GM23338 (cell line): ENCODE measurements around the gene CEPT1. TPM values are rescaled to one million over a fixed set of nuclear protein-coding genes. Genes with fewer than 3 reads are reported as not detected.

Experiments
- ATAC-seq: fragments of 200-7000 bp; cut with Tn5 transposase; 3 replicates; pipeline ENCODE4 v1.9.1; 2020
- DNase-seq: peaks from one replicate; pipeline ENCODE4 v3.0.0-alpha.2; 2015; ENCODE audit warnings: low spot score
- H2AFZ ChIP-seq: fragments of 200-600 bp; sonication (generic); 2 replicates; pipeline ENCODE4 v1.8.0; 2016; ENCODE audit warnings: antibody characterized with exemption, mild to moderate bottlenecking, moderate library complexity
- H3F3A ChIP-seq: fragments of 200-600 bp; sonication (generic); replicated peaks from 2 replicates; pipeline ENCODE4 v1.8.0; 2017; ENCODE audit warnings: antibody characterized with exemption, mixed run types, low read depth
- H3K27ac ChIP-seq: fragments of 200-600 bp; sonication (generic); 2 replicates; pipeline ENCODE4 v1.6.1; 2016; ENCODE audit warnings: low read depth
- H3K27me3 ChIP-seq: fragments of 200-600 bp; sonication (generic); 2 replicates; pipeline ENCODE4 v1.8.0; 2016; ENCODE audit warnings: mild to moderate bottlenecking, mixed run types, moderate library complexity; ENCODE audit not compliant: insufficient read depth
- H3K36me3 ChIP-seq: fragments of 200-600 bp; sonication (generic); 2 replicates; pipeline ENCODE4 v1.8.0; 2016; ENCODE audit warnings: mild to moderate bottlenecking; ENCODE audit not compliant: insufficient read depth
- H3K4me1 ChIP-seq: fragments of 200-600 bp; sonication (generic); 2 replicates; pipeline ENCODE4 v1.8.0; 2016; ENCODE audit warnings: mild to moderate bottlenecking, moderate library complexity; ENCODE audit not compliant: insufficient read depth
- H3K4me2 ChIP-seq: fragments of 200-600 bp; sonication (generic); 2 replicates; pipeline ENCODE4 v1.7.1; 2017; ENCODE audit warnings: mixed run types
- H3K4me3 ChIP-seq: fragments of 200-600 bp; sonication (generic); 2 replicates; pipeline ENCODE4 v1.6.1; 2016; ENCODE audit warnings: mixed run types
- H3K79me2 ChIP-seq: fragments of 200-600 bp; sonication (generic); replicated peaks from 2 replicates; pipeline ENCODE4 v1.8.0; 2017; ENCODE audit warnings: mild to moderate bottlenecking; ENCODE audit not compliant: insufficient read depth
- H3K9me2 ChIP-seq: fragments of 200-600 bp; sonication (generic); 2 replicates; pipeline ENCODE4 v1.8.0; 2017; ENCODE audit not compliant: insufficient read depth
- H4K20me1 ChIP-seq: fragments of 200-600 bp; sonication (generic); replicated peaks from 2 replicates; pipeline ENCODE4 v1.8.0; 2017; ENCODE audit warnings: mild to moderate bottlenecking; ENCODE audit not compliant: insufficient read depth
- H3K27ac Mint-ChIP-seq: 2 replicates; pipeline ENCODE4 v1.8.0; 2020; ENCODE audit warnings: inconsistent platforms, mild to moderate bottlenecking, moderate library complexity, mixed read lengths
- H3K27me3 Mint-ChIP-seq: 3 replicates; pipeline ENCODE4 v1.8.0; 2022; ENCODE audit warnings: low read depth, mild to moderate bottlenecking, moderate library complexity, mixed read lengths, inconsistent platforms; ENCODE audit not compliant: insufficient read depth, poor library complexity
- H3K36me3 Mint-ChIP-seq: 3 replicates; pipeline ENCODE4 v1.8.0; 2021; ENCODE audit warnings: low read depth, mild to moderate bottlenecking, inconsistent platforms, moderate library complexity, mixed read lengths
- H3K4me1 Mint-ChIP-seq: 3 replicates; pipeline ENCODE4 v1.8.0; 2020; ENCODE audit warnings: mild to moderate bottlenecking, inconsistent platforms, mixed read lengths
- H3K4me3 Mint-ChIP-seq: 3 replicates; pipeline ENCODE4 v1.8.0; 2021; ENCODE audit warnings: moderate library complexity, mild to moderate bottlenecking, inconsistent platforms, mixed read lengths
- H3K9me3 Mint-ChIP-seq: 3 replicates; pipeline ENCODE4 v1.8.0; 2020; ENCODE audit warnings: moderate library complexity, mild to moderate bottlenecking, inconsistent platforms, mixed read lengths
- CREB1 ChIP-seq: fragments of 250-450 bp; sonication (Bioruptor Pico); IDR thresholded peaks from 2 replicates; pipeline ENCODE4 v1.5.0; 2020; ENCODE audit warnings: low read depth, mild to moderate bottlenecking, moderate library complexity
- EZH2 ChIP-seq: fragments of 200-600 bp; sonication (generic); IDR thresholded peaks from one replicate; pipeline ENCODE4 v1.8.0; 2017; ENCODE audit warnings: antibody characterized with exemption, mild to moderate bottlenecking, low read depth; ENCODE audit not compliant: unreplicated experiment
- EZH2phosphoT487 ChIP-seq: fragments of 200-600 bp; sonication (generic); IDR thresholded peaks from one replicate; pipeline ENCODE4 v1.8.1; 2018; ENCODE audit warnings: antibody characterized with exemption; ENCODE audit not compliant: unreplicated experiment
- JUNB ChIP-seq: IDR thresholded peaks from one replicate; pipeline ENCODE4 v1.6.1; 2016; ENCODE audit warnings: antibody characterized with exemption; ENCODE audit not compliant: unreplicated experiment
- NANOG ChIP-seq: IDR thresholded peaks from 2 replicates; pipeline ENCODE4 v1.6.1; 2016; ENCODE audit warnings: antibody characterized with exemption, borderline replicate concordance
- POLR2AphosphoS5 ChIP-seq: IDR thresholded peaks from 2 replicates; pipeline ENCODE4 v1.6.1; 2016; ENCODE audit warnings: antibody characterized with exemption, low read depth
- REST ChIP-seq: IDR thresholded peaks from one replicate; pipeline ENCODE4 v1.6.1; 2018; ENCODE audit warnings: antibody characterized with exemption; ENCODE audit not compliant: unreplicated experiment
- STAT1 ChIP-seq: IDR thresholded peaks from one replicate; pipeline ENCODE4 v1.6.1; 2016; ENCODE audit warnings: antibody characterized with exemption; ENCODE audit not compliant: unreplicated experiment
- ZNF114 ChIP-seq: fragments of 250-450 bp; sonication (Bioruptor Pico); IDR thresholded peaks from 2 replicates; pipeline ENCODE4 v1.5.0; 2020; ENCODE audit warnings: mild to moderate bottlenecking, moderate library complexity
- ZNF331 ChIP-seq: fragments of 250-450 bp; sonication (Bioruptor Pico); IDR thresholded peaks from 2 replicates; pipeline ENCODE4 v1.5.0; 2020; ENCODE audit warnings: low read depth, mild to moderate bottlenecking, moderate library complexity
- ZNF462 ChIP-seq: fragments of 250-450 bp; sonication (Bioruptor Pico); IDR thresholded peaks from 2 replicates; pipeline ENCODE4 v1.5.0; 2020; ENCODE audit warnings: mild to moderate bottlenecking, moderate library complexity
- polyA plus RNA-seq: library from polyadenylated mRNA; unstranded; fragments of >200 nt; fragmentation: Nextera tagmentation; extraction: Ambion mirVana; gene quantifications from 2 replicates; pipeline ENCODE4 v1.2.1, GENCODE V29; 2016
- total RNA-seq: library from RNA; depleted of rRNA; stranded (reverse); fragments of >200 nt; shearing (Covaris generic); gene quantifications from 2 replicates; pipeline ENCODE4 v1.2.3, GENCODE V29; 2014

CEPT1 gene
- total and polyA plus RNA-seq, 2 experiments from 2014 or later: 17.3 to 39.5 TPM

DNA sequence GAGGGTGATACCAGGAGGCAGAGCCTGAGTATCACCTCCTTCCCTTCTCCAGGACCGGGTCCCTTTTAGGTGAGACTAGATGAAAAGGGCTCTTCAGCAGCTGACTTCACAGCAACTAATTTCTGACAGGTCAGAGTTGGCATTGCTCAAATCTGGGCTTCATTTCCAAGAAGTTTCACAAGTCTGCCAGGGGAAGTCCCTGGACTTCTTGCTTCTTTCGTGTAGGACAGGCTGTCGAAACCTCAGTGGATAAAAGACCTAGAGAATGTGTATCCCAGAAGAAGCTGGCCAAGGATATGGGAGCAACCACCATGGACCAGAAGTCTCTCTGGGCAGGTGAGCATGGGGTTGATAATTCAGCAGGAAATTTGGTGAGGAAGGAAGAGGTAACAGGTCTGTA, 87.4 kb downstream of the CEPT1 start, which contains the start of gene CHI3L2:
CHI3L2 (plus strand) TSS at position 280 of the 400 bp plus-strand sequence; CDS start at position 297, 17 bp downstream.
- H3K36me3 Mint-ChIP-seq: no peaks in the 10 kb centered on the region
- peaks cover 15% of the 10 kb centered on the region for H3K4me1 Mint-ChIP-seq
- Histone ChIP-seq H3K27me3 (no peaks in the 10 kb centered on the region), H3F3A (no peaks in the 10 kb centered on the region), H3K9me2 (no peaks in the 10 kb centered on the region), H3K79me2 (no peaks in the 10 kb centered on the region), H4K20me1 (no peaks in the 10 kb centered on the region), H3K4me1 (peaks cover 9% of the 10 kb centered on the region), H3K4me2 (no peak within 1 kb of the TSS), H3K27ac (no peak within 1 kb of the TSS), H3K4me3 (no peak within 1 kb of the TSS), H2AFZ (no peak within 1 kb of the TSS), H3K36me3 (no peaks in the 10 kb centered on the region)
- no peak within 1 kb of the TSS for H3K4me3 Mint-ChIP-seq
- H3K27me3 Mint-ChIP-seq: peaks cover 12% of the 10 kb centered on the region
- no peaks in the 10 kb centered on the region for H3K9me3 Mint-ChIP-seq
- no peak for ATAC-seq
- H3K27ac Mint-ChIP-seq: no peak within 1 kb of the TSS
- no peak for TF ChIP-seq ZNF331
- DNase-seq: no peak

- Histone ChIP-seq H3K9me2 (no peaks in the 10 kb centered on the region), H3K4me2 (no peak overlapping the region), H2AFZ (no peak overlapping the region), H3K36me3 (no peaks in the 10 kb centered on the region), H3K27me3 (no peaks in the 10 kb centered on the region), H3K27ac (no peak overlapping the region), H4K20me1 (no peaks in the 10 kb centered on the region), H3K79me2 (no peaks in the 10 kb centered on the region), H3F3A (no peaks in the 10 kb centered on the region), H3K4me3 (no peak overlapping the region), H3K4me1 (peaks cover 9% of the 10 kb centered on the region; the same call in 1 of the 2 replicates)
- no peaks in the 10 kb centered on the region for H3K36me3 Mint-ChIP-seq
- H3K4me3 Mint-ChIP-seq: no peak overlapping the region
- H3K27me3 Mint-ChIP-seq: peaks cover 9% of the 10 kb centered on the region
- H3K4me1 Mint-ChIP-seq: peaks cover 12% of the 10 kb centered on the region
- ATAC-seq (no peak), DNase-seq (no peak)
- H3K9me3 Mint-ChIP-seq: no peaks in the 10 kb centered on the region; the same call in 2 of the 3 replicates
- no peak overlapping the region for H3K27ac Mint-ChIP-seq
- TF ChIP-seq ZNF331 (no peak), EZH2 (no peak), ZNF462 (CRISPR knock-in tag) (no peak), POLR2AphosphoS5 (no peak), STAT1 (no peak), ZNF114 (CRISPR knock-in tag) (no peak), CREB1 (CRISPR knock-in tag) (no peak), EZH2phosphoT487 (no peak), REST (no peak), JUNB (no peak), NANOG (no peak)
Measured at GRCh38 chr1:111227851-111228747, 88.1 kb downstream of the CEPT1 start.
